Measurements from ENCODE around the gene CFAP73.

CFAP73 gene

DNA sequence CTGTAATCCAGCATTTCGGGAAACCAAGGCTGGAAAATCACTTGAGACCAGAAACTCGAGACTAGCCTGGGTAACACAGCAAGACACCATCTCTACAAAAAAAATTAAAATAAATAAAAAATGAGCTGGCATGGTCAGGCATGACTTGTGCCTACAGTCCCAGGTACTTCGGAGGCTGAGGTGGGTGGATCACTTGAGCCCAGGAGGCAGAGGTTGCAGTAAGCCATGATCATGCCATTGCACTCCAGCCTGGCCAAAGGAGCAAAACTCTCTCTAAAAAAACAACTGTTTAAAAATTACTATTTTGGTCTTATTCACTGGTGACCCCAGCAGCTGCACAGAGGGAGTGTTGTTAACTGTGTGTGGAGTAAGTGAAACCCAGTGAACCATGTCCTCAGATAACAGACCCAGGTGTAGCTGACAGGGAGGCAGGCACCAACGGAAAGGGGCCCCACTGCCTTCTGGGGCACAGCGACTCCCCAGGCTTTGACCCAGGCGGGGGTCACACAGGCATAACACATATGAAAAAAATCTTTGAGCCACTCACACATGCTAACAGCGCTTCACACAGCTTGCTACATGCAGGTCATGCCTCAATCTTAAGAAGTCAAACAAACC is 23.7 kb downstream of the CFAP73 start:
- peaks cover 81% of the 10 kb centered on the region for H3K36me3 ChIP-seq (replicated peaks)
- no peak overlapping the region for H3K4me3 ChIP-seq (ENCODE audit: low read depth, low read length)
- in situ Hi-C loops (cut with HindIII; ENCODE audit: low pct_ligation_motif_present, low sequenced_read_pairs): loop anchor here (25.0 kb wide), 1 partner anchor 136 kb away; no protein-coding TSS in a partner anchor
- no peak overlapping the region for H3K27ac ChIP-seq
- no peak for TF ChIP-seq CTCF (IDR thresholded peaks at IDR 0.05; ENCODE audit: low read depth, low read length, missing control alignments)
- no peak for DNase-seq
- no peaks in the 10 kb centered on the region for H3K27me3 ChIP-seq (replicated peaks)

DNA sequence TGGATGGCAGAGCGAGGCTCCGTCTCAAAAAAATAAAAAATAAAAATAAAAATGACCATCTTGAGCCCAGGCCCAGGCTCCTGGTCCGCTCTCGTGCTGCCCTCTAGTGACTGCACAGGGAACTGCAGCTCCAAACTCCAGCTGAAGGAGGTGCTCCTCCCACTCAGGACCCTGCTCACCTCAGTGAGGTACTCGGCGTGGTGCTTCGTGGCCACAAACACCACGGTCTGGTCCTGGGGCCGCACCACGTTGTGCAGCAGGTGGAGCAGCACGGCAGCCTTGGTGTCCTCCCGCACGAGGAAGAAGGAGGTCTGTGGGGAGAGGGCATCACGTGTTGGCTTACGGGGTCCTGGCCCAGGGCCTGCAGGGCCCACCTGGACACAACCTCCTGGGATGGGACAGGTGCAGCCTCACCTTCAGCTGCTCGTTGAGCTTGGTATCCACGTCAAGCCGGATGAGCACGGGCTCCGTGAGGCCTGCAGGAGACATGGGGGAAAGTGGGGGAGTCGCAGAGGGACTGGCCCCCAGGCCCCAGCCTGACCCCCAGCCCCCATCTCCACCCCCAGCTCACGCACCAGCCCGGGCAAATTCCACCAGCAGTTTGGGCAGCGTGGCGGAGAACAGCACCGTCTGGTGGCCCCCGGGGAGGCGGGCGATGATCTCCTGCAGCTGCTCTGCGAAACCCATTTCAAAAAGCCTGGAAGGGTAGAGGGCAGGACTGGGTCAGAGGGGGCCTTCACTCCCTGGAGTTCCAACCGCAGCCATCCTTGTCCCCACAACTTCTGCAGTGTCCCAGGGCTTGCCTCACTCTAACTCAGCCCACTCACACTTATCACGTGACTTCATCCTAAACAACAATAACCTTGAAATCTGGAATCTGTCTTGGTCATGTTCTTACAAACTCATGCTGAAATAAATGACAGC is 25.2 kb downstream of the CFAP73 start:
- H3K27ac ChIP-seq: no peak overlapping the region
- H3K4me3 ChIP-seq (ENCODE audit: low read depth, low read length): no peak overlapping the region
- DNase-seq: peak; percentile 60
- peaks cover 76% of the 10 kb centered on the region for H3K36me3 ChIP-seq (replicated peaks)
- peak; percentile 99 for TF ChIP-seq CTCF (IDR thresholded peaks at IDR 0.05; ENCODE audit: low read depth, low read length, missing control alignments)
- in situ Hi-C loops (cut with HindIII; ENCODE audit: low pct_ligation_motif_present, low sequenced_read_pairs): loop anchor here (25.0 kb wide), 1 partner anchor 137 kb away; no protein-coding TSS in a partner anchor
- H3K27me3 ChIP-seq (replicated peaks): no peaks in the 10 kb centered on the region

- no peak for DNase-seq
- Histone ChIP-seq H3K4me3 (ENCODE audit: low read depth, low read length) (no peak overlapping the region), H3K27ac (no peak overlapping the region), H3K36me3 (replicated peaks) (peaks cover 43% of the 10 kb centered on the region), H3K27me3 (replicated peaks) (no peaks in the 10 kb centered on the region)
- no peak for TF ChIP-seq CTCF (IDR thresholded peaks at IDR 0.05; ENCODE audit: low read depth, low read length, missing control alignments)
- in situ Hi-C loops (cut with HindIII; ENCODE audit: low pct_ligation_motif_present, low sequenced_read_pairs): no loop called here
Measured at GRCh38 chr12:113179023-113179422, 29.5 kb downstream of the CFAP73 start.

GRCh38 chr12:113180333-113180732 is 30.8 kb downstream of the CFAP73 start:
- in situ Hi-C loops (cut with HindIII; ENCODE audit: low pct_ligation_motif_present, low sequenced_read_pairs): no loop called here
- H3K27ac ChIP-seq: no peak overlapping the region
- peaks cover 35% of the 10 kb centered on the region for H3K36me3 ChIP-seq (replicated peaks)
- no peak for TF ChIP-seq CTCF (IDR thresholded peaks at IDR 0.05; ENCODE audit: low read depth, low read length, missing control alignments)
- H3K4me3 ChIP-seq (ENCODE audit: low read depth, low read length): no peak overlapping the region
- no peak for DNase-seq
- H3K27me3 ChIP-seq (replicated peaks): no peaks in the 10 kb centered on the region

- in situ Hi-C loops (cut with HindIII; ENCODE audit: low pct_ligation_motif_present, low sequenced_read_pairs): no loop called here
- Histone ChIP-seq H3K27me3 (replicated peaks) (no peaks in the 10 kb centered on the region), H3K36me3 (replicated peaks) (peaks cover 26% of the 10 kb centered on the region), H3K27ac (no peak overlapping the region), H3K4me3 (ENCODE audit: low read depth, low read length) (no peak overlapping the region)
- no peak for DNase-seq
- no peak for TF ChIP-seq CTCF (IDR thresholded peaks at IDR 0.05; ENCODE audit: low read depth, low read length, missing control alignments)
Measured at GRCh38 chr12:113181975-113182374, 32.5 kb downstream of the CFAP73 start.

Measured in brain microvascular endothelial cell (primary cell).